GM19468 (cell line): ENCODE results near the gene HYDIN.
"Not testable (repeated sequence)": the region's sequence is repeated elsewhere in the genome, so short reads cannot be mapped to it uniquely, and the experiment has no call there.

ENCODE experiments used
- ATAC-seq: cut with Tn5 transposase; IDR thresholded peaks from one replicate; pipeline ENCODE4 v1.9.1; 2021; ENCODE audit warnings: mild to moderate bottlenecking, moderate library complexity, moderate number of reproducible peaks; ENCODE audit not compliant: unreplicated experiment; ENCODE audit errors: extremely low read depth

HYDIN gene

DNA sequence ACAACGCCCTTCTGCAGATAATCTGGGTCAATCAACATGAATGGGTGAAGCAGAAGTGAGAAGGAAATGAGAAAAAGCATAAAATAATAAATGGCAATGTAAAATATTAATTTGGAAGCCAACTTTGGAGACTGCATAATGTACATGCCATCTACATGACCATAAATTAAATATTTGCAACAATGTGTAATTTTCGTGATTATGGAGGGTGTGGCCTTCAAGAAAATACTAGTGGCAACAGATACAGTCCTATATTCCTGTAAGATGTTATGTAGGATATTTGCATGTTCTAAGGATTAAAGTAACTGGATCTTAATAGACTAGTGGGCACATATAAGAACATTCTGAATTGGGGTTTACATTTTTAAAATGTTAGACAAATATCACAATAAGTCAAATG is 78.9 kb downstream of the HYDIN start:
- ATAC-seq = not testable (repeated sequence)

GRCh38 chr16:71143246-71143645 is 87.3 kb downstream of the HYDIN start:
- ATAC-seq = not testable (repeated sequence)

- ATAC-seq = not testable (repeated sequence)
These were observed 120.0 kb downstream of the HYDIN start for GRCh38 chr16:71110565-71110964.

DNA sequence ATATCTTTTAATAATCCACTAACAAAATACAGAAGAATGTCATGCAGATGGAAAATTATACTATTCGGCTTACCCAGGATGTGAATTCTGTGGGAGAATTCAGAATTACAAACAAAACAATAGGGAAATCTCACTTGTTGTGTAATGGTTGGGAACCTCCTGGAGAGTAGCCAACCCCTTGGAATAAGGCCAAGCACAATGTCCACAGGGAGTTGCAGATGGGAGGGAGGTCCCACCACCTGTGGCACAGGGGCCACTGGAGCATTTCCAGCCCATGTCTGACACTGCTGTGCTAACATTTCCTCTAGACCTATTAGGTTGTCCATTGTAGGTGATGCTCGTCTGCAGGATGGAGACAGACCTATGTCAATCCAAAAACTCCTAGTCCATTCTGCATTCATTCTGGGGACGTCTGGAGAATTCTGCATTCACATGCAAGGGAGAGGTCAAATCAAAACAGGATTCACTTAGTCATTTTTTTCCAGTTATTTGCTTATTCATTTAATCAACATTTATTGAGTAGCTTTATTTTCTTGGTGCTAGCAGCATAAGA is 120.8 kb downstream of the HYDIN start:
- ATAC-seq = not testable (repeated sequence)

GRCh38 chr16:71105881-71106280 is 124.6 kb downstream of the HYDIN start:
- ATAC-seq = not testable (repeated sequence)

DNA sequence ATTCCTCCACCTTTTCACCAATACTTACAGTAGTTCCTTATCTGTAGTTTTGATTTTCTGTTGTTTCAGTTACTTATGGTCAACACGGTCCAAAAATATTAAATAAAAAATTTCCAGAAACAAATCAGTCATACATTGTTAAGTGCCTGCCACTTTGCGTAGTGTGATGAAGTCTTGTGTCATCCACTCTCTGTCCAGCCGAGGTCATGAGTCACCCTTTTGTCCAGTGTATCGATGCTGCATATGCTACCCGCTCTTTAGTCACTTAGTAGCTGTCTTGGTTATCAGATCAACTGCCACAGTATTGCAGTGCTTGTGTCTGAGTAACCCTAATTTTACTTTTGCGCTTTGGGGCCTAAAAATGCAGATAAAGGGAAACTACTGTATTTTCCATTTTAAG is 146.9 kb downstream of the HYDIN start:
- ATAC-seq = not testable (repeated sequence)

DNA sequence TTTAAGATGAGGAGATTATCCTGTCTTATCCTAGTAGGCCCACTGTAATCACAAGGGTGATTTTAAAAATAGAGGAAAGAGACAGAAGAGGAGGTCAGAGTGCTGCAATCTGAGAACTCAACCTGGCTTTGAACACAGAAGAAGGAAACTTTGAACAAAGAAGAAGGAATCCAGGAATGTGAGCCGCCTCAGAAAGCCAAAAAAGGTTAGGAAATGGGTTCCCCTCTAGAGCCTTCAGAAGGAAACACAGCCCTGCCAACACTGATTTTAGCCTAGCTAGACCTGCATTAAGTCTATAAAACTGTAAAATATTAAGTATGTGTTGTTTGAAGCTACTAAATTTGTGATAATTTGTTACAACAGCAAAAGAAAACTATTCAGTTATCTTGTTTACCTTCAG is 149.7 kb downstream of the HYDIN start:
- not testable (repeated sequence) for ATAC-seq

DNA sequence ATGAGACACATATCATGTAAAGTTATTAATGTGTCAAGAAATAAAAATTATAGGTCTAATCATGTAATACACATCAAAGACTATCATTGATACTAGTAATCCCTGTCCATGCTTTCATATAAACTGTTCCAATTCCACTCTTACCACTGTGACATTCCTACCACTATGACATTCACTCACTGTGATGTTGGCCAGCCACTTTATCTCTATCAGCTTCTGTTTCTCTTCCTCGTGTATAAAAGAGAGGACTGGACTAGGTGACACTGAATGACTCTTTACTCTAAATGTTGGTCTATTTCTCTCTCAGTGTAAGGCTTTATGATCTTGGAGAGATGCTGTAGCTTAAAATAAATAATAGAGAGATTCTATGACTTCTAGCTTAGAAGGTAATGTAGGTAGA is 150.3 kb downstream of the HYDIN start:
- ATAC-seq = not testable (repeated sequence)

DNA sequence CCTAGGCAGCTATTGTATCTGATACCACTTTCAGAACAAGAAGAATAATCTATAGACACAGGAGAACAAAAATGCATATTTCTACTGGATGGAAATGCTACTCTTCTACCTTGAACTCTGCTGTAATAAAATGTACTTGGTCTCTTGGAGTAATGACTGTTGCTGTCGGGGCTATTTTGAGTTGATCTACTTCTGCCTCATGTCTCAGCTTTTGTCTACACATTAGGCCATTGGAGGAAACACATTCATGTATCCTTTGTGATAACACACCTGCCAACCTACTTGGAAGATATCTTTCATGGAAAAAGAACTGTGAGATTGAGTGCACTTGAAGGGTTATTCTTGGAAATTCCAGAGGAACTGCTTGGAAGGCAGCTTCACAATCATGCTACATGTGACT is 159.9 kb downstream of the HYDIN start:
- not testable (repeated sequence) for ATAC-seq

- ATAC-seq = not testable (repeated sequence)
These were observed 160.7 kb downstream of the HYDIN start for GRCh38 chr16:71069842-71070241.

GRCh38 chr16:71053897-71054609 is 176.5 kb downstream of the HYDIN start:
- ATAC-seq = not testable (repeated sequence)

GRCh38 chr16:71050307-71050706 is 180.2 kb downstream of the HYDIN start:
- ATAC-seq = not testable (repeated sequence)

DNA sequence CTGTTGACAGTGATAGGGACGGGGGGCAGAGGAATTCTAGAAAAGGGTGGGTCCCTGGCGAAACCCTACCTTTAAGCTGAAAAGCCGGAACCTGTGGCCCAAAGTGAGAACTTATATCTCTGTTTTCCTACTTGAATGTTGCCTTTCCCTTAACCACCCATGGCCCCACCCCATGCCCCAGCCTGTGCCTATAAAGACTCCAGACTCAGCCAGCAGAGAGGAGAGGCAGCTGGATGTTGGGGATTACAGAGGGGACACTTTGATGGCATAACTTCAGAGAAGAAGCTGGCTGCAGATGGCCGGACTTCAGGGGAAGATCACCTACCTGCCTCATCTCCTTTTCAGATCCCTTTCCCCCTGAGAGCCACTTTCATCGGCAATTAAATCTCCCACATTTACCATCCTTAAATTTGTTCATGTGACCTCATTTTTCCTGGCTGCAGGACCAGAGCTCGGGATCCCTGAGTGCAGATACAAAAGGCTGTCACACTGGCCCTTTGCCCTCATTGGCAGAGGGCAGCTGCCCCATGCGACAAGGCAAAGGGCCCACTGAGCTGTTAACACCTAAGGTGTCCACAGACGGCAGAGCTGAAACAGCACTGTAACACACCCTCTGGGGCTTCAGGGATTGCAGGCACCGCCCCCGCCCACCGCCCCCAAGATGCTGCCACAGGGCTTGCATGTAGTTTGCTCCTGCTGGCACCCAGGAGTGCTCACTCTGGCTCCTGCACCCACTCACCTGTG is 191.0 kb downstream of the HYDIN start:
- not testable (repeated sequence) for ATAC-seq

DNA sequence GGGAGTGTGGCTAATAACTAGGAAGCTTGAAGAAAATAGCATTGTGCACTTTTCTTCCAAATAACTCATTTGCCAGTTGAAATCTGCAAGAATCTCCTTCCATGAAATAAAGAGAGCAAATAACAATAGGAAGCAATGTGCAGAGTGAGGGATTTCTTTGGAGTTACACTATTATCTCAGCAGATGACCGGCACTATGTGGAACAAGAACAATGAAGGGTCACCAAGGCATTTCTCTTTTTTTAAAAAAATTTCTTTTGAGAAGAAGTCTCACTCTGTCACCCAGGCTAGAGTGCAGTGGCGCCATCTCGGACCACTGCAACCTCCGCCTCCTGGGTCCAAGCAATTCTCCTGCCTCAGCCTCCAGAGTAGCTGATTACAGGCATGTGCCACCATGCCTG is 192.1 kb downstream of the HYDIN start:
- not testable (repeated sequence) for ATAC-seq

DNA sequence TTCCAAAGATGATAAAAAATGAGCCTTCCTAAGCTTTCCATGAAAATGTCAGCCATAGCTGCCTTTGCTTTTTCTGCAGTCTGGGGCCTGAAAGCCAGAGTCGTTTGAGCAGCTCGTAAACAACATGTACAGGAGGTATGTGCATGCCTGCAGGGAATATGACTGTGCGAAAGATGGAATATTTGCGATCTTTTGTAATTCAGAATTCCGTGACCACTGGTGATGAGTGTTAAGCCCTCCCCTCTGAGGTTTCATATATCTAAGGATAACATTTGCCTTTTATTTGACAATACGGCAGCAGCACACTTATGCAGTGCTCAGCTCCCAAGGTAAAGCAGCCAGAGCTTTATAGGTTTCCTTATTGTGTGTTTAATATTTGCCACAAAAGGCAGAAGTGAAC is 192.5 kb downstream of the HYDIN start:
- not testable (repeated sequence) for ATAC-seq

DNA sequence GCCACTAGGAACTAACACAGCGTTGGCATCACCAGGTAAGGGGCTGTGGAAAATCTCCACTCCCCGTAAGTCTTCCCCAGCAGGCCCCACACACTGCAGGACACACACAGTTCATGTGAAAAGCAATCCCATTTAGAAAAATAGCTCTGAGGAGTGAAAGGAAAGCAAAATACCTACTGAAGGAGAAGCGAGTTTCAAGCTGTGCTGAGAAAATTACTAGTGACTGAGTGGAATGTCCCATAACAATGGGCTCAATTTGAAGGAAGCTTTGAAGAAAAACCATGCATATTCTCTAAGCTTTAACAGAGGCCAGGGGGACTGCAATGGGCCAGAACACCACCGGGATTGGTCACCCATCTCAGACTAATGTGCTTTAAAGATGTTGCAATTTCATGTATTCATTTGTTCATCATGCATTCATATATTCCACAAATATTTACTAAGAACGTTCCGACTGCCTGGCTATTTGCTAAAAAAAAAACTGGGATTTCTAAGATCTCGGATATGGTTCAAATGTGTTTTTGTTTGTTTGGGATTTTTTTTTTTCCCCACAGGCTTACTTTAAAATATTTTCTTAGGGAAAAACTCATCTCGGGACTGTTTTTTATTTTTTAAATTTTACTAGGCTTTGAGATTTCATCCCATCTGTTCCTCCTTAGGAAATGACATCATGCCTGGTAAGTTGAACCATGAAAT is 202.3 kb downstream of the HYDIN start:
- not testable (repeated sequence) for ATAC-seq

DNA sequence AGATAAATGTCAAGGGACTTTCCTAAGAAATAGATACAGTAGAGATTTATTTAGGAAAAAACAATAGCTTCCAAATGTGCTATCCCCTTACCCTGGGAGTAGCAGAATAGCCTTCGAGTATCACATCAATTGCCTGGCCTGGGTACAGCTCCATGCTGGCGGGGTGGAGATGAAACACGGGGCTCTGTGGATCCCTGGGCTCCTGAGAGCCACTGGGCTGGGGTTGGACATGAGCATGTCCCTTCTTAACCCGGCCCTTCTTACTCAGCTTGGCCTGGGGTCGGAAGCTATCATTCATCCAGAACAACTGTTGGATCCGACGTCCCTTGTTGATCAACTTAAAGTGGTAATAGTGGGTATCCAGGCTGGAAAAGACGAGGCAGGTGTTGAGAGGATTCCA is 203.0 kb downstream of the HYDIN start:
- not testable (repeated sequence) for ATAC-seq

DNA sequence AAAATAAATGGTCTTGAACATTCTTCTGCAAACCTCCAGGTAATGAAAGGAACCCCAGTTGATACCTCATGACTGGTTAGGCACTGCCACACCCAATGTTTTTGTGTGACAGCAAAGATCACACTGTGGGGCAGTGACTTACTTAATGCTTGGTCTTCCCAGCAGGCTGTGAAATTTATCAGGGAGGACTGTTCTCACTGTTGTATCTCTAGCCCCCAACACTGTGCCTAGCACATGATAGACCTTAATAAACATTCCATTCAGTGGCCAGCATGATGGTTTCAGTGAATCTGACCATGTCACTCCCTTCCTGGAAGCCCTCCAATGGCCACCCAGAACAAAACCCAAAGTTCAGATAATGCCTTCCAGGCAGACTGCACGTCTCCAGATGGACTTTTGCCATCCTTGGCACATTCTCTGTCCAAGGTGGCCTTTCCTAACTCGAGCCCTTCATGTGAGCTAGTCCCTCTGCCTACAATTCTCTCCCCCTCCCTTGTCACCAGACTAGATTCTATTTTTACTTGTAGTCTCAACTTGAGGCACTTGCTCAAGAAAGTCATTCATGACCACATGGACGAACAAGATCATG is 206.6 kb downstream of the HYDIN start:
- ATAC-seq = not testable (repeated sequence)

GRCh38 chr16:71021961-71022537 is 208.5 kb downstream of the HYDIN start:
- ATAC-seq = not testable (repeated sequence)
